ENCODE results near the gene EPX. TPM values are rescaled to one million over a fixed set of nuclear protein-coding genes. Genes with fewer than 3 reads are reported as not detected.

The EPX gene
- total RNA-seq, 1 donor from 2014 or later = not detected

DNA sequence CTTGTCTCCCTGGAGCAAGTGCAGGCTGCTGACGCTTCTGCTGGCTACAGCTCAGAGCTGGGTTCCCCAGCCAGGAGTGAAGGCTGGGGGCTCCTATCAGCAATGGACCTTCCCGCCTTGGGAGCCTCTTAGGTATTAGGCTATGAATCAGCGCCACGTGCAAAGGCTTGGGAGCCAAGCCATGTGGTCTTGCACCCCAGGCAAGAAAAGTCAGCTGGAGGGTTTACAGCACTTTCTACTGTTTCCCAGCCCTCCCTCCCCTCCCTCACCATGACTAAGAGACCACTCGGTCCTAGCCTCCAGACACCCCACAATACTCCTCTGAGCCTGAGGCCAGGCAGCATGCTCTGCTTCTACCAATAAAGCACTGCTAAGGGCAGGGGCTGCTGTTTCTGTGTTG lies 12.3 kb downstream of the EPX start:
- TF ChIP-seq, protein P1, sequence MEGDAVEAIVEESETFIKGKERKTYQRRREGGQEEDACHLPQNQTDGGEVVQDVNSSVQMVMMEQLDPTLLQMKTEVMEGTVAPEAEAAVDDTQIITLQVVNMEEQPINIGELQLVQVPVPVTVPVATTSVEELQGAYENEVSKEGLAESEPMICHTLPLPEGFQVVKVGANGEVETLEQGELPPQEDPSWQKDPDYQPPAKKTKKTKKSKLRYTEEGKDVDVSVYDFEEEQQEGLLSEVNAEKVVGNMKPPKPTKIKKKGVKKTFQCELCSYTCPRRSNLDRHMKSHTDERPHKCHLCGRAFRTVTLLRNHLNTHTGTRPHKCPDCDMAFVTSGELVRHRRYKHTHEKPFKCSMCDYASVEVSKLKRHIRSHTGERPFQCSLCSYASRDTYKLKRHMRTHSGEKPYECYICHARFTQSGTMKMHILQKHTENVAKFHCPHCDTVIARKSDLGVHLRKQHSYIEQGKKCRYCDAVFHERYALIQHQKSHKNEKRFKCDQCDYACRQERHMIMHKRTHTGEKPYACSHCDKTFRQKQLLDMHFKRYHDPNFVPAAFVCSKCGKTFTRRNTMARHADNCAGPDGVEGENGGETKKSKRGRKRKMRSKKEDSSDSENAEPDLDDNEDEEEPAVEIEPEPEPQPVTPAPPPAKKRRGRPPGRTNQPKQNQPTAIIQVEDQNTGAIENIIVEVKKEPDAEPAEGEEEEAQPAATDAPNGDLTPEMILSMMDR (conservative IDR thresholded peaks at IDR 0.05; ENCODE audit: low read depth, low read length) = no peak
- no peak overlapping the region for H3K4me3 ChIP-seq (ENCODE audit: low read depth, low read length)
- no peak for DNase-seq (ENCODE audit: low read depth)

DNA sequence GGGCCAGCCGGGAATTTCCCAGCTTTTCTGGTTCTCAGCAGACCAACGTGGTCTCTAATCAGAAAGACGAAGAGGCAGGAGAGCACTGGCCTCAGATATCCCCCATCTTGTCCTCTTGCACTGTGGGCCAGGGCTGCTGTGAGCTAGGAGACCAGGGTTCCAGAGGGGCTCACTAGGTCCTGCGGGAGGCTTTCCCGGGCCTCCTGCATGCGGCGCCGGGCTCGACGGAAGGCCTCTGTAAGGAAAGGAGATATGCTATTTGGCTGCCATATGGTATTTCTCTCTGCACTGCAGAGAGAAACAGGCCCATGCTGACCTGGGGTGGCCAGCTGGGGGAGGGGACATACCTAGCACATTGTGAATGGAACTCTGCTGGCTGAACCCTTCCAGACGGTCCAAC lies 13.4 kb downstream of the EPX start:
- no peak for DNase-seq (ENCODE audit: low read depth)
- TF ChIP-seq, protein P1 (conservative IDR thresholded peaks at IDR 0.05; ENCODE audit: low read depth, low read length) = no peak
- H3K4me3 ChIP-seq (ENCODE audit: low read depth, low read length) = no peak overlapping the region

DNA sequence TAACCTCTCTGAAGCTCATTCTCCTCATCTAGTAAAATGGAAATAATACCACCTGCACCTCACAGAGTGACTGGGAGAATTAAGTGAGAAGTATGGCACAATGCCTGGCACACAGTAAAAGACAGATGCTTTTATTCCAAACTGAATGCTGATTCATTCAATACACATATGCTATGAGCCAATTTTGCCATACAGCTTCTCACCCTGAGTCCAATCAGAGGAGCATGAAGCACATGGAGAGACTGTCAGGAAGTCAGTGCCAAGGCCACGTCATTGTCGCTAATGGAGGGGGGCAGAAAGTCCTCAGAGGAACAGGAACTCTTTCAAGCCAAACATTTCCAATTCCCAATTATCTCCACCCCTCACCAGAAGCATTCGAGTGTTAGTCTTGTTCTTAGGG lies 14.9 kb downstream of the EPX start:
- no peak for DNase-seq (ENCODE audit: low read depth)
- no peak overlapping the region for H3K4me3 ChIP-seq (ENCODE audit: low read depth, low read length)
- TF ChIP-seq, protein P1 (conservative IDR thresholded peaks at IDR 0.05; ENCODE audit: low read depth, low read length) = no peak

DNA sequence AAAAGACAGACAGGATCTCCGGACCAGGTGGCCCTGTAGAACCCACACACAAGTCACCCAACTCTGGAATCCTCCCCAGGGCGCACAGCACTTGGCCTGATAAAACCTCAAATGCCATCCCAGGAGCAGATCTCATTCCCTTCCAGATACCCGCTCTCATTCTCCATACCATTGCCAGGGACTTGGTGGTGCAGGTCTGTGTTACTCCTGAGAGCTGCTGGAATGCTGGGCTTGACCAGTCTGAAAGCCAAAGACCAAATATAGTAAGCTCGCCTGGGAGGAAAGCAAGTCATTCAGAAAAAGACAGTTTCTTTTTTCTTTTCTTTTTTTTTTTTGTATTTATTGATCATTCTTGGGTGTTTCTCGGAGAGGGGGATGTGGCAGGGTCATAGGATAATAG lies 15.8 kb downstream of the EPX start:
- DNase-seq (ENCODE audit: low read depth) = no peak
- TF ChIP-seq, protein P1 (conservative IDR thresholded peaks at IDR 0.05; ENCODE audit: low read depth, low read length) = no peak
- H3K4me3 ChIP-seq (ENCODE audit: low read depth, low read length) = no peak overlapping the region

DNA sequence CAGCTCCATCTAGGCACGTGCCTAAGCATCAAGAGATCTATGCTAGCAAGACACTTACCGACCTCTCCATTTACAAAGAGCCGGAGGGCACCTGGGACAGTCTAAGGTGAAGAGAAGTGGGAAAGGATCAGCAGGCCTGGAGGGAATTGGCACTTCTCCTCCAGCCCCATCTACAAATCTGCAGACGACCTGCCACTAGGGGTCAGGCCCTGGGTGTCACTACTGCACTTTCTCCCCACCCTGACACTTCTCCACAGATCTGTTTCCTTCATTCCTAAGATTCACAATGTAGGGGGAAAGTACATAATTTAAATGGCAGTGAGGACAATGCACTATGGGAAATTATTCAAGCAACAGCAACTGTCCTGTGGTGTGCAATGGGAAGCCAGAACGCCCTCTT lies 18.4 kb downstream of the EPX start:
- H3K4me3 ChIP-seq (ENCODE audit: low read depth, low read length) = no peak overlapping the region
- DNase-seq (ENCODE audit: low read depth) = no peak
- TF ChIP-seq, protein P1 (conservative IDR thresholded peaks at IDR 0.05; ENCODE audit: low read depth, low read length) = peak; percentile 20

DNA sequence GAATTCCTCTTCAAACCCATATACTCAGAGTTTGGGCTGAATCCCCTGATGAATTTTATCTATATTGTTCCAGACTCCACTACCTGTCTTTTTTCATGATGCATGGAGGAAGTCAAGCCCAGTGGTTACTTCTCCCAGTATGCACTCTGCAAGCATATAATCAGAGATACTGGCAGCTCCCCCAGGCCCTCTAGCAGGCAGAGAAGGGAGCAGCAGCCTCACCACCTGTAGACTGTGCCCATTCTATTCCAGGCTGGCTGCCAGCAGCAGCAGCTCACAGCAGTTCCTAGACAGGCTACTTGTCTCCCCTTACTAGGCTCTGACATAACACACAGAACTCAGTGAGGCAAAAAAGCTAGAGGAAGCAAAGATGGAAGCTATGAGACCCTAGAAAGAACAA lies 23.2 kb downstream of the EPX start:
- DNase-seq (ENCODE audit: low read depth) = no peak
- TF ChIP-seq, protein P1 (conservative IDR thresholded peaks at IDR 0.05; ENCODE audit: low read depth, low read length) = peak; percentile 18
- H3K4me3 ChIP-seq (ENCODE audit: low read depth, low read length) = no peak overlapping the region

DNA sequence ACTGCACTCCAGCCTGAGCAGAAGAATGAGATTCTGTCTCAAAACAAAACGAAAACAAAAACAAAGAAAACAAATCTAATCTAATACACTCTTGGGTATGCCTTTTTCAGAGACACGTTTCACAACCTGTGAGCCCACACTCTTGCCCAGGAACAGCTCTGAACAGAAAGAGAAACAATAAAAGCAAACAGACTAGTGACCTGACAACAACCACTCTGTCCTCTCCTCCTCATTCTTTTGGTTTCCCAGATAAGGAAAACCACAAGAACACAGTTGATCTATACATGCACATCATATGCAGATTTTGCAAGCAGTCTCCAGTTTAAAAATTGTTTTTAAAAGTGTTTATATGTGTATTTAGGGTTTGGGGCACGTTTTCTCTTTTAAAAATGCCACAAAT lies 25.2 kb downstream of the EPX start:
- no peak overlapping the region for H3K4me3 ChIP-seq (ENCODE audit: low read depth, low read length)
- no peak for DNase-seq (ENCODE audit: low read depth)
- TF ChIP-seq, protein P1 (conservative IDR thresholded peaks at IDR 0.05; ENCODE audit: low read depth, low read length) = no peak

Measured in epithelial cell of proximal tubule (primary cell).